Activated B cell treated with CpG ODN at 0.5 μM for 24 hours (primary cell): ENCODE data around the gene MAML3. TPM values are rescaled to one million over a fixed set of nuclear protein-coding genes. Genes with fewer than 3 reads are reported as not detected.

Experiments
- ATAC-seq: fragments of 200-7000 bp; cut with Tn5 transposase; one replicate; pipeline ENCODE4 v1.10.0; 2021; ENCODE audit warnings: low read depth, mild to moderate bottlenecking, moderate library complexity
- CTCF ChIA-PET: fragments of 350-600 bp; sonication (Branson Sonifier 250); formaldehyde crosslinking; loops from one replicate; lab custom pipeline; 2021; ENCODE audit warnings: antibody characterized with exemption; lab: Charles Lee
- POLR2A ChIA-PET: fragments of 350-600 bp; sonication (Branson Sonifier 250); formaldehyde crosslinking; loops from one replicate; lab custom pipeline; 2021; ENCODE audit warnings: antibody characterized with exemption; lab: Charles Lee
- DNase-seq: peaks from one replicate; pipeline ENCODE4 v3.0.0; 2022
- H3K27ac Mint-ChIP-seq: one replicate; pipeline ENCODE4 v1.8.0; 2020; ENCODE audit warnings: mixed read lengths
- H3K27me3 Mint-ChIP-seq: one replicate; pipeline ENCODE4 v1.8.0; 2021; ENCODE audit warnings: mixed read lengths
- H3K36me3 Mint-ChIP-seq: one replicate; pipeline ENCODE4 v1.8.0; 2021; ENCODE audit warnings: low read depth, mixed read lengths
- H3K4me1 Mint-ChIP-seq: one replicate; pipeline ENCODE4 v1.8.0; 2021; ENCODE audit warnings: mixed read lengths
- H3K4me3 Mint-ChIP-seq: one replicate; pipeline ENCODE4 v1.8.0; 2020; ENCODE audit warnings: mild to moderate bottlenecking, mixed read lengths
- H3K9me3 Mint-ChIP-seq: one replicate; pipeline ENCODE4 v1.8.0; 2020; ENCODE audit warnings: mixed read lengths
- intact Hi-C: fragments of 100-400 bp; cut with micrococcal nuclease; formaldehyde crosslinking; loops from one replicate; pipeline ENCODE4 v1.15.1; 2024
- total RNA-seq: library from RNA; stranded (reverse); gene quantifications from 2 replicates; pipeline ENCODE4 v1.2.3, GENCODE V29; 2022
- TF ChIP-seq, protein P1 (sequence below): fragments of 200-600 bp; IDR thresholded peaks from one replicate; pipeline ENCODE4 v1.8.0; 2022; ENCODE audit warnings: antibody characterized with exemption, mild to moderate bottlenecking

MAML3 gene
- total RNA-seq, 1 donor from 2014 or later: 2.6 TPM

DNA sequence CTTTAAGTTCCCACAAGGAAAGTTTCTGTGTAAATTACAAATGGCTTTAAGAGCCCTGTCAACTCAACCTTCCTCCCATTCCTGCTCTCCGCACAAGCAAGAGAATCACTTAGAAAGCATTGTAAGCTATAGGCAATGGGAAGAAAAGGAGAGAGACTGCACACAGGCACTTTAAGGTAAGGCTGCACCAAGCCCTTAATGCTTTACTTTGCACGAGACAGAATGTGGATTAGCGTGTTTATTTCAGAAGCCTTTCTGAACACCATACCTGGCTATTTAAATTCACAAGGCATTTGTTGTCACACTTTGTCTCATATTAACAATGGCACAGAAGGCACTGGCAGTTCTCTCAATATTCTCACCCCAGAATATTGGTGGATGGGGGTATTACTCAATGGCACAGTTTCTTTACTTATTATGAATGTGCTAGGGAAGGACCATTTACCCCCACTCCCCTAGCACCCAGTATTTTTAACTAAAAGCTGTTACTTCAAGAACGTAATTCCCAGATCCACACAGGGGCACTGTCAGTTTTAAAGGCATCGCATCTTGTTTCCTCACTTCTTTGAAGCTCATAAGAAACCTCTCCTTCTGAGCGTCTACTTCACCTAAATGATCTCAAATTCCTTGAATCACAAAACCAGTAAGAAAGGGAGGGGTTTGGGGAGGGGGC lies 150.0 kb downstream of the MAML3 start:
- intact Hi-C loops: no loop called here
- ChIA-PET CTCF (no interaction called here), POLR2A (no interaction called here)
- TF ChIP-seq, protein P1, sequence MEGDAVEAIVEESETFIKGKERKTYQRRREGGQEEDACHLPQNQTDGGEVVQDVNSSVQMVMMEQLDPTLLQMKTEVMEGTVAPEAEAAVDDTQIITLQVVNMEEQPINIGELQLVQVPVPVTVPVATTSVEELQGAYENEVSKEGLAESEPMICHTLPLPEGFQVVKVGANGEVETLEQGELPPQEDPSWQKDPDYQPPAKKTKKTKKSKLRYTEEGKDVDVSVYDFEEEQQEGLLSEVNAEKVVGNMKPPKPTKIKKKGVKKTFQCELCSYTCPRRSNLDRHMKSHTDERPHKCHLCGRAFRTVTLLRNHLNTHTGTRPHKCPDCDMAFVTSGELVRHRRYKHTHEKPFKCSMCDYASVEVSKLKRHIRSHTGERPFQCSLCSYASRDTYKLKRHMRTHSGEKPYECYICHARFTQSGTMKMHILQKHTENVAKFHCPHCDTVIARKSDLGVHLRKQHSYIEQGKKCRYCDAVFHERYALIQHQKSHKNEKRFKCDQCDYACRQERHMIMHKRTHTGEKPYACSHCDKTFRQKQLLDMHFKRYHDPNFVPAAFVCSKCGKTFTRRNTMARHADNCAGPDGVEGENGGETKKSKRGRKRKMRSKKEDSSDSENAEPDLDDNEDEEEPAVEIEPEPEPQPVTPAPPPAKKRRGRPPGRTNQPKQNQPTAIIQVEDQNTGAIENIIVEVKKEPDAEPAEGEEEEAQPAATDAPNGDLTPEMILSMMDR: no peak
- Mint-ChIP-seq H3K4me3 (no peak overlapping the region), H3K36me3 (no peaks in the 10 kb centered on the region), H3K9me3 (no peaks in the 10 kb centered on the region), H3K27ac (no peak overlapping the region), H3K4me1 (no peaks in the 10 kb centered on the region), H3K27me3 (peaks cover 8% of the 10 kb centered on the region)
- ATAC-seq (no peak), DNase-seq (no peak)

DNA sequence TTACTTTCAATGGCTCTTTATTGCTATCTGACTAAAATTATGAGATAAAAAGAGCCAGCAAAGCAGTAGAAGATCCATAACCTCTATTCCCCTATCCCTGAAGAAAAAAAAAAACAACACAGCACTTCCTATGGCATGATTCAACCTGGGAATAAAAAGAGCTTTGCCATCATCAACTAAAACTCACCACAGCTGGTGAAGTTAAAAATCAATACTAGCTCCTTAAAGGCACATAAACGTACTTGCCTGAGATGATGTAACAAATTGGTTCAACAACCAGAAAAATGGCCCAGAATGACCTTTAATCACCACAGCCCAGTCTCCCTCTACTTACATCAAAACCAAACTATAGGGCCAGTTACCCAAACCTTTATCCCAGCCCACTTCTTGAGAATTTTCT lies 153.8 kb downstream of the MAML3 start:
- POLR2A ChIA-PET: no interaction called here
- Mint-ChIP-seq H3K4me1 (no peaks in the 10 kb centered on the region), H3K27me3 (peaks cover 9% of the 10 kb centered on the region), H3K4me3 (no peak overlapping the region), H3K36me3 (no peaks in the 10 kb centered on the region), H3K9me3 (peaks cover 2% of the 10 kb centered on the region), H3K27ac (no peak overlapping the region)
- DNase-seq (no peak), ATAC-seq (no peak)
- intact Hi-C loops: no loop called here
- CTCF ChIA-PET: no interaction called here
- TF ChIP-seq, protein P1: no peak

DNA sequence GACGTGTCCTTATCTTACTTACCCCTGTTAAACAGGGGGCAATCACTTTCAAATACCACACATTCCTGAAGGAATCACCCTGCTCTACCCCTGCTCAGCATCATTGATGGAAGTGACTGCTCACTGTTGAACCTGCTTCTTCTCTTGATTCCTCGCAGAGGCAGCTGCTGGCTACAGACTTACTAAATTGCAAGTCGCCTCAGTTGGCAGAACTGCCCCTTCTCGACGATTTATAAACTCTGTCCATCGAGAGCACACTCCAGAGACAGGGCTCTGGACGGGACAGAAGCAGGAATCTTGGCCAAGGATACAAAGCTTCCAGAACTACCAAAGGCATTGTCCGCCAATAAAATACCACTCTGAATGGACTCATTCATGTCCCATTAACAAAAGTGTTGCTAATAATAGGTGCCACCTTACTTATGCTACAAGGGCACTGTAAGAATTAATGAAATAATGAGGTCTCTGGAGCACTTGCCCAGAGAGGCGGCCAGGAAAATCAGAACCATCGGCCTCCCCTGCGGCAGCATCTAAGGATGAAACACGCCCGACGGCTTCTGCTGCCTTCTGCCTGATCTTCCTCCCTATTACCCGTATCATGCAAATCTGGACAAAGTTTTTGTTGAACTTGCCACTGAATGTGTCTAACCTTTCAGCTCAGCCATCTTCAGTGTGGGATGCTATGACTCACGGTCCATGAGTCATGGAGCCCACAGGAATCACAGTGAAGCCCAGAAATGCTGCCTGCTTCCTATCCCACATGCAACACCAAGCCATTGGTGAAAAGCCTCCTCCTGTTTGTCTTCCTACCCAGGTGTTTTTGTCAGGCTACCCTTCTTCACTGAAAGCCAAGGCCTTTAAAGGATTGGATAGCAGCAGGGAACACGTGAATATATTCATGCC lies 164.9 kb downstream of the MAML3 start:
- ATAC-seq (no peak), DNase-seq (no peak)
- ChIA-PET POLR2A (interaction anchor here (0.6 kb wide), 1 partner anchor 289 kb away, joined by 3 read pairs; no protein-coding TSS in a partner anchor), CTCF (no interaction called here)
- no peaks in the 10 kb centered on the region for H3K36me3 Mint-ChIP-seq
- intact Hi-C loops: no loop called here
- H3K4me1 Mint-ChIP-seq: no peaks in the 10 kb centered on the region
- no peak overlapping the region for H3K27ac Mint-ChIP-seq
- TF ChIP-seq, protein P1: no peak
- H3K4me3 Mint-ChIP-seq: no peak overlapping the region
- H3K9me3 Mint-ChIP-seq: no peaks in the 10 kb centered on the region
- H3K27me3 Mint-ChIP-seq: no peaks in the 10 kb centered on the region

DNA sequence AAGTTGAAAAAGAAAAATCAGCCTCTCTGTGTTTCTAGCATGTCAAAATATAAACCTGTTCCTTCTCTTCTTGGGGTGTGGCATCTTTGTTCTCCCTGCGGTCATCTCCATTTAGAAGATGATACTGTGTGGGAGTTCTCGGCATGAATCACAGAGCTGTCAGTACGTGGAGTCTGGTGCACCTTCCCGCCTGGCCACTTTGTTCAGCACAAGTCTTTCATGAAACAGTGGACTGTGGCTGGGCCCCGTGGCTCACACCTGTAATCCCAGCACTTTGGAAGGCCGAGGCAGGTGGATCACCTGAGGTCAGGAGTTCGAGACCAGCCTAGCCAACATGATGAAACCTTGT lies 166.5 kb downstream of the MAML3 start:
- TF ChIP-seq, protein P1: no peak
- POLR2A ChIA-PET: no interaction called here
- Mint-ChIP-seq H3K27ac (no peak overlapping the region), H3K9me3 (no peaks in the 10 kb centered on the region), H3K36me3 (no peaks in the 10 kb centered on the region), H3K27me3 (no peaks in the 10 kb centered on the region), H3K4me3 (no peak overlapping the region), H3K4me1 (no peaks in the 10 kb centered on the region)
- intact Hi-C loops: no loop called here
- ATAC-seq (no peak), DNase-seq (no peak)
- CTCF ChIA-PET: no interaction called here
